M059J (cell line): Measurements from ENCODE around the gene DIS3L. TPM values are rescaled to one million over a fixed set of nuclear protein-coding genes. Genes with fewer than 3 reads are reported as not detected.
"Not testable (repeated sequence)": the region's sequence is repeated elsewhere in the genome, so short reads cannot be mapped to it uniquely, and the experiment has no call there.

Source experiments
- DNase-seq: peaks from one replicate; pipeline ENCODE4 v3.0.0-alpha.2; 2012; ENCODE audit warnings: low read depth
- total RNA-seq: library from RNA; depleted of rRNA; stranded (reverse); fragments of >200 nt; shearing (Covaris generic); gene quantifications from 2 replicates; pipeline ENCODE4 v1.2.3, GENCODE V29; 2014; rRNA removed

Gene DIS3L
- 9.9 and 11.4 TPM in 2 replicates for total RNA-seq

DNA sequence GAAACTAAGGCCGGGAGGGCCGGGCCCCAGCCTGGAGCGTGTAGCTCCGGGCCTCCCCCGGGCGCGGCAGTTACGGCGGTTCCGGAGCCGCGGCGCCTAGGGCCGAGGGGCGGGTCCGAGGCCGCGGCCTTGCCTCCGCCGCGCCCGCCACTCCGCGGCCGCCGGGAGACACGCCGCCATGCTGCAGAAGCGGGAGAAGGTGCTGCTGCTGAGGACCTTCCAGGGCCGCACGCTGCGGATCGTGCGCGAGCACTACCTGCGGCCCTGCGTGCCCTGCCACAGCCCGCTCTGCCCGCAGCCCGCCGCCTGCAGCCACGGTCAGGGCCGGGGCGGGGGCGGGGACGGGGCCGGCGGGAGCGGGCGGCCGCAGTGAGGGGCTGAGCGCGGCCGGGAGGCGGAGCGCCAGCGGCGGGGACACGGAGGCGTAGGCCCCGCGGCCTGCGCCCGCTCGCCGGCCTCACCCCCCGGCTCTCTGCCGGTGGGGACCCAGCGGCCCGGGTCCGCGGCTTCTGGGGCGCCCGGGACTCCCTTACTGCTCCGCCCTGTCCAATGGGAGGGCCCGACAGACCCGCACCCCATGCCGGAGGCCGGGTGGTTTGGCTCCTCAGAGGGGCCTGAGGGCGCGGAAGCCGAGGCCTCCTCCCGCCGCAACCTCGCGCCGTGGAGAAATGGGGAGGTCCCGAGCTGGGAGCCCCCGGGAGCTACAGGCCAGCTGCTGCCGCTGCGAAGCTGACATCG lies at the start of gene DIS3L:
DIS3L (plus strand) TSS at position 150 of the 738 bp plus-strand sequence; CDS start at position 179, 29 bp downstream.
- peak; percentile 47 for DNase-seq

DNA sequence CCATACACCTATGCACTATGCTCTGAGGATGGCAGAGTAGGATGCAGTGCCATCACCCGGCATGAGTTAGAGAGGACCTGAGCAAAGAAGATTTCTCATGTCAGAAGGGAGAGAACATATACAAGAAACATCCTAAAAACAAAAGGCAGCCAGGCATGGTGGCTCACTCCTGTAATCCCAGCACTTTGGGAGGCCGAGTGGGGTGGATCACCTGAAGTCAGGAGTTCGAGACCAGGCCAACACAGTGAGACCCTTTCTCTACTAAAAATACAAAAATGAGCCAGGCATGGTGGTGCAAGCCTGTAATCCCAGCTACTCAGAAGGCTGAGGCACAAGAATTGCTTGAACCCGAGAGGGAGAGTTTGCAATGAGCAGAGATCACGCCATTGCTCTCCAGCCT lies 47.5 kb upstream of the DIS3L start:
- not testable (repeated sequence) for DNase-seq

DNA sequence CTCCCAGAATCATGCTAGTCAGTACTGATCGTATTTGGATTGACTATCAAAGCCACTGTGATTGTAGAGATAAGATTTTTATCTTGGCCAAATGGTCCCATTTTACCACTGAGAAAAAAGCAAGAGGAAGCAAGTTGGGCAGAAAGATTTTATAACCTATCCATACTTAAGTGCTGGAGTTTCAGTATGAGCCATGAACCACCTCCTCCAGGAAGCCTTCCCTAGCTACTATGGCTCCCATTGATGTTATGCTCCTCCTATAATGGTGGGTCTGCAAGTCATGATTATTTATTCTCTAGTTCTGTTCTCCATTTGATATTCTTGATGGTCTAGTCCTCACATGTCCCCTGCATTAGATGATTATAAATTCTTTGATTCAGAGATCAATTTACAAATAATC lies 46.4 kb upstream of the DIS3L start:
- DNase-seq, result no peak

DNA sequence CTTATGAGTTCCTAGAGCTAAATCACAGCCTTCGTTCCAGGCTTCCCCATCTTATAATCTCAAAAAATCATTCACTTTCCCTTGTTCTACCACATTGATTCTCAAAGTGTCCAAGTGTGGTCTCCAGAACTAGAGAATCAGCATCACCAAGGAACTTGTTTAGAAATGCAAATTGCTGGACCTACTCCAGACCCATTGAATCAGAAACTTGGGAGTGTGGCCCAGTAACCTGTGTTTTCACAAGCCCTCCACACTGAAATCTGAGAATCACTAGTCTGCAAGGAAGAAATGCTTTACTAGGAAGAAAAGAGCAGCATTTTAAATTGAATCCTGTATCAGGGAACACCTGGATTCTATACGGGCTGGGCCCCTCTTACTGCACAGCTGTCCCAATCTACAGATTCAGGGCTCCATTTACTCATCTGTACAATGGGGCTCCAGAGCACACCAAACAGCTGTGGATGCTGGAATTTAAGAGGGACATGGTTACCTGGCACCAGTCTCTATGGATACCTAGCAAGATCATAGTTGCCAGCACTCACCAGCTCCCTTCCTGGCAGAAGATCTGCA lies 43.7 kb upstream of the DIS3L start:
- no peak for DNase-seq

DNA sequence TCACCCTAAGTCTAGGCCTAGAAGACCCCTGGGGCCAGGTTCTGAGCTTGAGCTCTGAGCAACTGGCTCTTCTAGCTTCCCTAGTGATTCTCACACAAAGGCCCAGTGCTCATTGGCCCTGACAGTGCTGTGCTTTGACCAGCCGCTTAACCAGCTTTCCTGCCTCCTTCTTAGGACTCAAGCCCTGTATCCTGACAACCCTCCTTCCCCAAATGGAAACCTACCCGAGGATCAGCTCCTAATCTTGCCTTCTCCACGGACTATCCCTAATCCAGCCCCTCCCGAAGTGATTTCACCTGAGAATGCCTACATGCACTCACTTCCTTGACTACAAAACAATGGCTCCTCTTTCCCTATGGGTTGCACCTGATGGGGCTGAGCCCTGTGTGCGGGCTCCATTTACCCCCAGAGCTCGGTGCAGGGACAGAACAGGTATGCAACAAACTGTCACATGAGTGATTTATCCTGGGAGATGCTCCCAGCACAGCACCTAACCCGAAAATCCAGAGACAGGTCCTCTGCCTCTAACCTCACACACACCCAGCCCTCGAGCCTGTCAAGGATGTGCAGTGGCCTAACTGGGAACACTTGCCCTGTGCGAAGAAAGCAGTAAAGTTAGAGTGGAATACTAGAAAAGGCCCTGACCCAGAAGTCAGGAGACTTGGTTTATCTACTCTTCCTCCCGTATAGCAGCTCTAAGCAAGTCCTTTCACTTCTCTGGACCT lies 42.1 kb upstream of the DIS3L start:
- no peak for DNase-seq

DNA sequence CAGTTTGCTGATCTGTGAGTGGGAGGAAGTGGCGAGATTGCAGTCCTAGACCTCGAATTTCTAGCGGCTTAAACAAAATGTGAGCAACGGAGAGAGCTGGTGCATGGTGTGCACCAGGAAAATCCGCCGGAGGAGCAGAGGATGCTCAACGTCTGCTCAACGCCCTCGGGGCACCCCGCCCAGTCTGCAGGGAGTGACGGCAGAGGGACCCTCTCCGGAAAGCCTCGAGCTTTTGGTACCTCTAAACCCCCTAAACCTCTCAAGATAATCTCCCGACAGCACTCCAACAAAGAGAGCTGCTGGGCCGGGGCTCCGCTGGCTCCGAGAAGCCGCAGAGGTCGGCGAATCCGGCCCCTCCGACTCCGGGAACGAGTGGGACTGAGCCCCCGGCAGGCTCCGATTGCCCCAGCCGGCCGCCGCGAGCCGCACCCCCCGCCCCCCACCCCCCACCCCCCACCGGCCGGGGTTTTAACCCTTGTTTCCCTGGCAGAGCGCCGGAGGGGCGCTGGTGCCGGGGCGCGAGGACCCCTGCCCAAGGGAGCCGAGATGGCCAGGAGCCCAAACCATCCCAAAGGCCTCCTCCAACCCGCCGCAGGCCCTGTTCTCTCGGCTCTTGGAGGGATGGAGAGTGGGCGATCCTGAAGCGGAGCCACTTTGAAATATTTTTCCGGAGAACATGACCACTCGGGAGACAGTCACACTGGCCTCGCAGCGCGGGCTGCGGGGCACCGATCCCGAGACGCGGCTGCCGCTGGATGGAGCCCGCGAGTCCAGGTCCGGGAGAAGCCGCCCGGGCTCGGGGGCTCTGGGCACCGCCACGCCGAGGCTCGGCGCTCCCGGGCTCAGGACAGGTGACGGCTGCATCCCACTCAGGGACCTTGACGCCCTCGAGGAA lies 41.3 kb upstream of the DIS3L start:
- peak; percentile 50 for DNase-seq

DNA sequence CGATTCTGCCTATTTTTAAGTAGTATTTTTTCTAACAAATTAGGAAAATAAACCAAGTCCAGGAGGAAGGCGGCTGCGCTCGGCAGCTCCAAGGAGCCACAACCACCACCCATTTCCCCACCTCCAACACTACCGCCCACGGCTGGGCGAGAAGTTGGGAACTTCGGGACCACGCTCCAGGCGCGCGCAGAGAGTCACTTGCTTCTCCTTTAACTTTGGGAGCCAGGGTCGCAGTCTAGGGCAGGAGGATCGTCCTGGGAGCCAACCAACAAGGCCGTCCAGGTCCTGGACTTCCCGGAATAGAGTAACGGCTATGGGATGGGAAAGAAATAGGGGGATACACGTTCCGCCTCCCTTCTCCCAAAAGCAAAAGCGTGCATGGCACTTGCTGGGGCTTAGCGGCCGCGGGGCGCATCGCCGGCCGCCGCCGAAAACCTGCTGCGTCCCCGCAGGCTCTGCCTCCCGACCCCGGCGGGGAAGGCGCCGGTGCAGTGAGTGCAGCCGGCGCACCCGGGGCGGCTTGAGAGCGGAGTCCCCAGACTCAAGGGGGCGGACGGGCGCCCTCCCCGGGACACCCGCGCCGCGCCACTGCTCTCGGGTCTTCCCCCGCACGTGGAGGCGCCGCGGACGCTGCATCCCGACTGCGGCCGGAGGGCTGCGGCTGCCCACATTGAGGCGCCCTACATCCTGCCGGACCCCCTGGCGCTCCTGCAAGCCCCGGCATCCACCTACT lies 40.5 kb upstream of the DIS3L start:
- peak; percentile 26 for DNase-seq

DNA sequence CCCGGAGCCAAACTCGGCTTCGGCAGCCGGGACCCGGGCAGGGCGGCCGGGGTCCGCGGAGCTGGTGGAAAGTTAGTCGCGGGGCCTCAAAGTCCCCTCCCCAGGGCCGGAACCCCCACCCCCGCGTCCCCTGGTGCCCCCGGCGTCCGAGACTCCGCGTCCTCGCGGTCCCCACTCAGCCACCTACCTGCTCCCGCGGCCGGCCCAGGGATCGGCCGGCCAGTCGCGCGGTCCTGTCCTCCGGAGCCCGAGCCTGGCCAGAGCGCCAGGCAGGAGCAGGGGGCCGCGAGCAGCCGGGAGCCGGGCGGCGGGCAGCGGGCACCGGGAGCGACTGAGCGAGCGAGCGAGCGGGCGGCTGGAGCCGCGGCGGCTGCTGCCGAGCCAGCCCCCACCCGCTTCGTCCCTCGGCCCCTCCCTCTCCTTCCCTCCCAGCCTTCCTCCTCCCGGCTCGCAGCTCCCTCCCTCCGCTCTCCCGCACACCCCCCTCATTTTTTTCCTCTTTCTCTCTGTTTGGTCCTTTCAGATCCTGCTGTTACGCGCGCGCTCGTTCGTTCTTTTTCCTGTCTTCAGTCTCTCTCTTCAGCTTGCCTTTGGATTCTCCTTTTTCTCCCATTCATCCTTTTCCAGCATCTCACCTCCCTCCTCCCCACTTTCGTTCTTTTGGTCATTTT lies 39.8 kb upstream of the DIS3L start, which contains the start of gene MEGF11:
MEGF11 (minus strand) TSS at position 333 of the 671 bp plus-strand sequence. CDS start 125,347 bp downstream, outside the sequence.
- DNase-seq, result peak; percentile 23

DNA sequence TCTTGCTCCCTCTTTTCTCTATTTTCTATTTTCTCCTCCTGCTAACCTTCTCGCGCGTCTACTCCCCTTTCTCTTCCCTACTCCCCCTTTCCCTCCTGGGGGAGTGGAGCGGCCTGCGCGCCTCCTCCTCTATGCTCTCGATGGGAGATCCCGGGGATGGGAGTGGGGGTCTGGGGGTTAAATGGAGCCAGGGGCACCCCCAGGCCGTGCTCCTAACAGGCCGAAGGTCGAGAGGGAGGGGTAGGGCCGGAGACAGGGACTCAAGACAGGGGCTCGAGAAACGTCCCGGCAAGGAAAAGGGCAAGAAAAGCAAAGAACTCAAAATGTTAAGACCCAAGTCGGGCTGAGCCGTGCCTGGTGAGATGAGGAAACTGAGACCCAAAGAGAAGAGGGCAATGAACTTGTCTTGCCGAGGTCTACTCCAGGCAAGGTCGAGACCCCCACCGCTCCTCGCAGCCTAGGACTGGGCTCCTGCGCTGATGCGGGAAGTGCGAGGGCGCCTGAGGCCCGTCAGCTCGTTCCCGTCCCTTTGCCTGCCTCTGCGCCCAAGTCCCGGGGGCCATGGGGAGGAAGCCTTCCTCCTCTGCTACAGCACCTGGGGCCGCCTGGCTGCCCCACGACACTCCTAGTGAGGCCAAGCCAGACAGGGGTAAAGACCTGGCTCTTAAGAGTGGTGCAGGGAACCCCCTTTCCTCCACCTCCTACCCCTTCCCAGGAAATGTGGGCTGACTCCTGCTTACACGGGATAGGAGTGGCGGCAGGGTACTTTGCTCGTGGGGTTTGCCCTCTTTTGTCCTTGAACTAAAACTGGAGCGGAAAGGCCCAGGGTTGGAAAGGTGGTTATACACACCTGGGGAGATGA lies 39.0 kb upstream of the DIS3L start:
- DNase-seq, result no peak

DNA sequence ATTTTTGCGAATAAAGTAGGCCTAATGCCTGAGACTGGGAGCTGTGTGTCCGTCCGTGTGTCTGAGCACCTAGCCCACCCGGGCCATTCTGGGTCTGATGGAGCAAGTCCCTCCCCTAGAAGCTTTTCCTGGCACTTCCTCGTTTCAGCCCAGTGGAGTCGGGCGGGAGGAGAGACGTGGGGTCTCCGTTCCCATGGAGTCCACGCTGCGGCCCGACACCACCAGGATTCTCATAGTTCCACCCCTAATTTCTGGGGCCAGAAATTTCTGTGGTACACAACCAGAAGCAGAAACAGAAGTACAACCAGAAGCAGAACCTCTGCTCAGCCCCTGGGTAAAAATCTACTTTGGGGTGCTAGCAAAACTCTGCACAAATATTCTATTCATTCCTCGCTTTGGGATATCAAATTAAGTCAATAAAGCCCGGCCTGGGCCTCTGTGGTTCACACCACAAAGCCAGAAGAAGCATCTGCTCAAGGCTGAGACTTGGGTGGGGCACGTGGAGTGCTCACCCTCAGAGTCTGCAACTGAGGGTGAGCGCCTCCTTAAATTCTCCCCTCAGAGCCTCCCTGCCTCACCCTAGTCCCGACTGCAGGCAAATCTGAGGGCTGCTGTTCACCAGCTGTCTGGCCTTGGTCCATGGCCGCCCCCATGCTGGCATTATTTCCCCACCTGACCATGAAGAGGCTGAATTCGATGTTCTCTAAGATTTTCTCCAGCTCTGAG lies 38.3 kb upstream of the DIS3L start:
- no peak for DNase-seq

DNA sequence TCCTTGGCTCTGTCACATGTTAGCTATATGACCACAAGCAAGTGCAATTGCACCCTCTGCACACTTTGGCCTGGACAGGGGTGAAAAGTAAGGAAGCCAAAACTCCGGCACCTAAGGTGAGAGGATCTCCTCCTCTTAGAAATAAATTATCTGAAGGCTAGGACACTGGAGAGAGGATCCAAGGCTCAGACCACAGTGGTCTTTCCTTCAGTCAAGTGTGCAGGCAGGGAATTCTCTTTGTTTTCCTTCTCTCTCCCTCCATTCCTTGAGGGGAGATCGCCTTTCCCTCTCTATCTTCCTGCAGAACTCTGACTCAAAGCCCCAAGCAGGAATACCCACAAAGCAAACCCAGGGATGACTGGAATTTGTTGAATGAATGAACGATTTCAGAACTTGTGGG lies 36.7 kb upstream of the DIS3L start:
- no peak for DNase-seq

DNA sequence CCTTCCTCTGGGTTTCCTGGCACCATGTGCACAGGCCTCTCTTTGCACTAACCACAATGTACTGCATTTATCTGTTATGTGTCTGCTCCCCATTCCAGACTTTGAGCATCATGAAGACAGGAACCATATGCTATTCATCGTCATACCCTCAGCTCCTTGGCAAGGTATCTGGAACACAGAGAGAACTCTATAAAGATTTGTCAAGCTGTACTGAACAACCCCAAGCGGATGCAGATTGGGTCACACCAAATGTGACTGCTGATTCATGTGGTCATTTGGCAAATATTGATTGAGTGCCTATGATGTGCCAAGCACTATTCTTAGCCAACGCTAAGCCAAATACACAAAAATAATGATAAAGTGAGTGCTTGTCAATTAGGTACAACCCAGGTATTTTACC lies 32.3 kb upstream of the DIS3L start:
- no peak for DNase-seq

DNA sequence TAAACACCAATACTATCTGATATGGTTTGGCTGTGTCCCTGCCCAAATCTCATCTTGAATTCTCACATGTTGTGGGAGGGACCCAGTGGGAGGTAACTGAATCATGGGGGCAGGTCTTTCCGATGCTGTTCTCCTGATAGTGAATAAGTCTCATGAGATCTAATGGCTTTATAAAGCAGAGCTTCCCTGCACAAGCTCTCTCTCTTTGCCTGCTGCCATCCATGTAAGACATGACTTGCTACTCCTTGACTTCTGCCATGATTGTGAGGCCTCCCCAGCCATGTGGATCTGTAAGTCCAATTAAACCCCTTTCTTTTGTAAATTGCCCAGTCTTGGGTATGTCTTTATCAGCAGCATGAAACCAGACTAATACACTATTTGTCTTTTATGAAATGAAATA lies 30.5 kb upstream of the DIS3L start:
- not testable (repeated sequence) for DNase-seq

DNA sequence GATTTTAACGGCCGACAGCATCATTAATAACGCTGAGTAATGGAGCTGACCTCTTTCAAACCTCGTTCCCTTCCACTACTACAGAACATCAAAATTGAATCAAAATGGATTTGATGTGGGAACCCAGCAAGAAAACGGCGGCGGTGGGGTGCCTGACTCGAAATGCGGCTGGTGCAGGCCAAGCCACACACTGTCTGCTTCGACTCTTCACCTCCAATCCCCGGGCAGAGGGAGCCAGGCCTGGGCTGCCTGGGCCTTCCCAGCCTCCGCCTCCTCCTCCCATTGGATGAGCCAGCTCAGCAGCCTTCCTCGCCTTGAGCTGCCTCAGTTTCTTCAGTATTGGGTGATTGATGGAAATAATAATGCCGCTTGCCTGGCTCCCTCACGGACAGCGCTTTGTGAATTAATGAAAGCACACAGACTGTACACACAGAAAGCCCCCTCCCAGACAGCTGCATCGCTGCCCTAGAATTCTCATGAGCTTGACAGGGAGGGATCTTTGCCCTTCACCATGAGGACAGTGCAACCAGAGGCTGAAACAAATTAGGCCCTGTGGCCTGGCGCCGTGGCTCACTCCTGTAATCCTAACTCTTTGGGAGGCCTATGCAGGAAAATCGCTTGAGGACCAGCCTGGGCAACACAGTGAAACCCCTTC lies 28.4 kb upstream of the DIS3L start:
- no peak for DNase-seq

DNA sequence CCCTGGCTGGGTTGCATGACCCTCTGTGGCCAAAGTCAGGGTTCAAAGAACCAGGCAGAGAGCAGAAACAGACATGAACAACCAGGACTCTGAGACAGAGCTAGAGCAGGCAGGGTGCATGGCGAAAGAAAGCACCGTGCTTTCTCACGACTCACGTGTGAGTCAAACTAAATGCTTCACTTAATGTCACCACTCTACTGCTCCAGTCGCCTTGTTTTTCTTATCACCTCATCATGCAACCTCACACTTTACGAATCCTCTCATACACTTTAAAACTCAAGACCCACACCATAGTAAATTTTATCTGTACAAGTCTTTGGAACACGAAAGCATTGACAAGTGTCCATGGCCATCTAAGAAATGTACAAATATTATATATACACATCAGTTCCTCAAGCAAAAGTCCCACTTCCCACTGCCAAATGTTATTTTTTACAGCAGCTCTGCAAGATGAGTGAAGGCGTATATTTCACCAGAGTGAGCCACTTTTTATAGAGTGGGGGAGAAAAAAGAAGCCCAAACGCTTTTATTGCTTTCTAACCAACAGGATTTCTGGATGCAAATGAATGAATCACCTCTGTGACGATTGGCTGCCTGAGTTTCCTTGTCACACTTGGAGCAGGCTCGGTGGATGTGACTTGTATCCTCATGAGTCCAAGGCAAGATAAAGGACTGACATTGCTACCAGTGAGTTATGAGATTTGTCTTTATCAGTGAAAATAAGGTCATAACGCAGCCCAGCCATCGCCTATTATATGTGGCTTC lies 23.9 kb upstream of the DIS3L start:
- DNase-seq, result peak; percentile 74

DNA sequence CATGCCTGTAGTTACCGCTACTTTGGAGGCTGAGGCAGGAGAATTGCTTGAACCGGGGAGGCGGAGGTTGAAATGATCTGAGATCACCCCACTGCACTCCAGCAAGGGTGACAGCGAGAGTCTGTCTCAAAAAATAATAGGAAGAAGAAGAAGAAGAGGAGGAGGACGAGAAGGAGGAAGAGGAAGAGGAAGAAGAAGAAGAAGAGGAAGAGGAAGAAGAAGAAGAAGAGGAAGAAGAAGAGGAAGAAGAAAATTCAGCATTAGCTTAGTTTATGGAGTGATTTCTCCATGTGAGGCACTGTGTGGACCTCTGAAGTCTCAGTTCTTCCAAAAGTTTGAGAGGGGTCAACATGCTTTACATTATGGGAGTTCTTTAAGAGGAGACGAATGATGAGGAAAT lies 22.4 kb upstream of the DIS3L start:
- no peak for DNase-seq

DNA sequence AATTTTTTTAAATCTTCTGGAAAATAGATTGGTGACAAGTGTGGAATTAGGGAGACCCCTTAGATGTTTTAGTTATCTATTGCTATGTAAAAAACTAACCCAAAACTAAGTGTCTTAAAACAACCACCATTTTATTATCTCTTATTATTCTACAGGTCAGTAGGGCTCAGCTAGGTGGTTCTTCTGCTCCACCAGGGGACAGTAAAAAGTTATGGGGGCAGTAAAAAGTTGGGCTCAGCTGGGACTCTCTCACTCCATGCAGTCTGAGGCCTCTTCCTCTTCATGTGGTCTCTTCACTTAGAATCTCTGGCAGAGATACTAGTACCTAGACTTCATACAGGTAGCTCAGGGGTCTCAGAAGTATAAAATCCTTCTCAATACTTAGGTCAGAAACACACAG lies 18.0 kb upstream of the DIS3L start:
- no peak for DNase-seq

DNA sequence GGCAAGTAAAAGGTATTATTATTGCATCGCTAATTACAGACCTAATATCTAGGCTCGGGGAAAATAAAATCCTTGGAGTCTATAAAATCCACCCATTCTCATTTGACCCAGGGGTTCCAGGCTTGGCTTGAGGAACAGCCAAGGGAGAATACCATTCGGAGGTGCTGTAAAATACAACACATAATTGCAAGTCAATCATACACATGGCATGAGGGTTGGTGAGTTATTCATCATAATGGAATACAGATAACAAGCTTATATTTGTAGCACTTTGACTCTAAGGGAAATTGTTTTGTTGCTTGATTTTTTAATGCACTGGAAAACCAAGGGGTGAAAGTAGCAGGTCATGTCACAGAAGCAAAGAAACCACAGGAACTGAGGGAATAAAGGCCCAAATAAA lies 16.8 kb upstream of the DIS3L start:
- no peak for DNase-seq
